Astrocyte of the spinal cord (primary cell): ENCODE data around the gene TMEM171.

Experiments
- DNase-seq: peaks from one replicate; pipeline ENCODE4 v3.0.0; 2011; ENCODE audit warnings: low read depth, low spot score
- H3K4me3 ChIP-seq: 2 replicates; pipeline ENCODE4 v1.5.1; 2011; ENCODE audit warnings: low read depth, mild to moderate bottlenecking, low read length, moderate library complexity
- in situ Hi-C: cut with HindIII; loops from 2 replicates; pipeline ENCODE4 v1.10.0; 2017; ENCODE audit warnings: low sequenced_read_pairs
- TF ChIP-seq, protein P1 (sequence below): IDR thresholded peaks from 2 replicates; pipeline ENCODE4 v1.5.1; 2012; ENCODE audit warnings: low read depth, mild to moderate bottlenecking, low read length, inconsistent platforms

TMEM171 gene, protein sequence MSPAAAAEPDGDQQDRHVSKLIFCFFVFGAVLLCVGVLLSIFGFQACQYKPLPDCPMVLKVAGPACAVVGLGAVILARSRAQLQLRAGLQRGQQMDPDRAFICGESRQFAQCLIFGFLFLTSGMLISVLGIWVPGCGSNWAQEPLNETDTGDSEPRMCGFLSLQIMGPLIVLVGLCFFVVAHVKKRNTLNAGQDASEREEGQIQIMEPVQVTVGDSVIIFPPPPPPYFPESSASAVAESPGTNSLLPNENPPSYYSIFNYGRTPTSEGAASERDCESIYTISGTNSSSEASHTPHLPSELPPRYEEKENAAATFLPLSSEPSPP

DNA sequence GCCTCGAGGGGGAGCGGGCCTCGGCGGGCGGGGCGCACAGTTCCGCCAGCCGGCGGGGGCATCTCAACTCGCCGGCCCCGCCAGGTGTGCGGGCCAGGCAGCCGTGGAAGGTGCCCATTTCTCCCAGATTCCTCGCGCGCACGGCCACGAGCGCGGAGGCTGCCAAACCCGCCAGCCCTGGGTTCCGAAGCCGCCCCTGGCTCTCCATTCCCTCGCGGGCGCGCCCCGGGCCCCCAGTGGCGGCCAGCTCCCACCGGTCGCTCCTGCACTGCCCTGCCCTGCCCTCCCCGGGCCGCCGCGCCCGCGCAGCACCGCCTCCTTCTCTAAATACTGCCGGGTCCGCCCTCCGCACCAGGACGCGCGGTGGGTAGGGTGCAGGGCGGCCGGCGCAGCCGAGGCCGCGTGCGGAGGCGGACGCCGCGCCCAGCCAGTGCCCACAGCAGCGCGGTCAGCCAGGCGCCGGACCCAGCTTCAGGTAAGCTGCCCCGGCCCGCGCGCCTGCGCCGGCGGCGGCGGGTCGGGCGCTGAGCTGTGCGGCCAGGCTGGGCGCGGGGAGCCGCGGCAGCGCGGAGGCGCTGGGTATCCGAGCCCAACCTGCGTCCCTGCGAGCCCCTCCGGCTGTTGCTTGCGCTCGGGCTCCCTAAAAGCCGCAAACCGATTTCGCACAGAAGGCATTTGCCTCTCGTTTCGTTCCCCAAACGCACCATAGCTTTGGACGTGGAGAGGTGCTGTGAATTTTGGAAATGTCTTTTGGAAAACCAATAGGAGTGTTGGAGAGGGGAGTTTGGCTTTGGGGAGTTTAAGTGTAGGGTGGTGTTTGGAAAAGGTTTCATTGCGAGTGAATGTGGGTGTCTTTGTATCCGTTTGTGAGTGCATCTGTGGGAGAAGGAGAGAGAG lies at the start of gene TMEM171:
Gene TMEM171 (plus strand): TSS at position 354 of the 897 bp plus-strand sequence. CDS start 2,799 bp downstream, outside the sequence.
- TF ChIP-seq, protein P1, sequence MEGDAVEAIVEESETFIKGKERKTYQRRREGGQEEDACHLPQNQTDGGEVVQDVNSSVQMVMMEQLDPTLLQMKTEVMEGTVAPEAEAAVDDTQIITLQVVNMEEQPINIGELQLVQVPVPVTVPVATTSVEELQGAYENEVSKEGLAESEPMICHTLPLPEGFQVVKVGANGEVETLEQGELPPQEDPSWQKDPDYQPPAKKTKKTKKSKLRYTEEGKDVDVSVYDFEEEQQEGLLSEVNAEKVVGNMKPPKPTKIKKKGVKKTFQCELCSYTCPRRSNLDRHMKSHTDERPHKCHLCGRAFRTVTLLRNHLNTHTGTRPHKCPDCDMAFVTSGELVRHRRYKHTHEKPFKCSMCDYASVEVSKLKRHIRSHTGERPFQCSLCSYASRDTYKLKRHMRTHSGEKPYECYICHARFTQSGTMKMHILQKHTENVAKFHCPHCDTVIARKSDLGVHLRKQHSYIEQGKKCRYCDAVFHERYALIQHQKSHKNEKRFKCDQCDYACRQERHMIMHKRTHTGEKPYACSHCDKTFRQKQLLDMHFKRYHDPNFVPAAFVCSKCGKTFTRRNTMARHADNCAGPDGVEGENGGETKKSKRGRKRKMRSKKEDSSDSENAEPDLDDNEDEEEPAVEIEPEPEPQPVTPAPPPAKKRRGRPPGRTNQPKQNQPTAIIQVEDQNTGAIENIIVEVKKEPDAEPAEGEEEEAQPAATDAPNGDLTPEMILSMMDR = no peak
- peak; percentile 37 for DNase-seq
- peak within 1 kb of the TSS; percentile 69 for H3K4me3 ChIP-seq
- in situ Hi-C loops = no loop called here

DNA sequence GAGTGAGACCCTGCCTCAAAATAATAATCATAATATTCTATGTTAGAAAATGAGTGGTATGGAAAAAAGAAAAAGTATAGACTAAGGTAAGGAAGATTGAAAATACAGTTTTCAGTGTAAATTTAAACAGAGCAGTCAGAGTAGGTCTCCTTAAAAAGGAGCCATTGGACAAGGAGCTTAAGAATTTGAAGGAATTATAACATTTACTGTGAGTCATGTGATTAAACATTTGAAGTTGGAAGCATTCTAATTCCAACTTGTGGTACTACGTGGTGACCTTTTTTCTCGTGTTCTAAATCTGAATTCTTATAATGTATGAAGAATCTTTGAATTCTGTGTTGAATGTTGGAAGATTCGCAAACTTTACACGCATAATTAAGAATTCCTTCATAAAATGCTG lies 39.3 kb upstream of the TMEM171 start:
- TF ChIP-seq, protein P1 = no peak
- no peak overlapping the region for H3K4me3 ChIP-seq
- no peak for DNase-seq
- in situ Hi-C loops = no loop called here

DNA sequence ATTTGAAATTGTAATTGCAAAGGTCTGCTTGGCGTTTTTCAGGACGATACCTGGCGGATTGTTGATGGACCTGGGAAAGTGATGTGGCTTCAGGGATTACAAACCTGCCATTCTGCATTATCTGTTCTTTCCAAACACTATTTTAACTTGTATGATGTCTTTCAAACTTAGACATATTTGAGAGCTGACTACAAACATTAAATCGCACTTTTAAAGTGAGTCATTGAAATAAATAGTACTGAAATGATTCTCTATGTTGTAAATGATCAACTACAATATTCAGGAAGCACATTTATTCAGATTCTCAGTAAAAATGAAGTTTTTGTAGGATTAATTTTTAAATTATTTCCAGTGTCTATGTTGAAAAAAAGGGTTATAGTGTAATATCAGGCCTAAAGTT lies 32.3 kb upstream of the TMEM171 start:
- in situ Hi-C loops = no loop called here
- DNase-seq = peak; percentile 16
- TF ChIP-seq, protein P1 = no peak
- no peak overlapping the region for H3K4me3 ChIP-seq

DNA sequence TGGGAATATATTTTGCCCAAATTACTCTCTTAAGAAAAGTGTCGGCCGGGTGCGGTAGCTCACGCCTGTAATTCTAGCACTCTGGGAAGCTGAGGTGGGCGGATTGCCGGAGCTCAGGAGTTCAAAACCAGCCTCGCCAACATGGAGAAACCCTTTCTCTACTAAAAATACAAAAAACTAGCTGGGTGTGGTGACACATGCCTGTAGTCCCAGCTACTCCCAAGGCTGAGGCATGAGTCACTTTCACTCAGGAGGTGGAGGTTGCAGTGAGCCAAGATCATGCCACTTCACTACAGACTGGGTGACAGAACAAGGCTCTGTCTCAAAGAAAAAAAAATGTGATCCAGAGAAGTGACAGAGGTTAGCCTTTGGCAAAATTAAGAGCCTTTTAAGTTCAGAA lies 26.4 kb upstream of the TMEM171 start:
- in situ Hi-C loops = no loop called here
- no peak overlapping the region for H3K4me3 ChIP-seq
- peak; percentile 67 for DNase-seq
- TF ChIP-seq, protein P1 = no peak

DNA sequence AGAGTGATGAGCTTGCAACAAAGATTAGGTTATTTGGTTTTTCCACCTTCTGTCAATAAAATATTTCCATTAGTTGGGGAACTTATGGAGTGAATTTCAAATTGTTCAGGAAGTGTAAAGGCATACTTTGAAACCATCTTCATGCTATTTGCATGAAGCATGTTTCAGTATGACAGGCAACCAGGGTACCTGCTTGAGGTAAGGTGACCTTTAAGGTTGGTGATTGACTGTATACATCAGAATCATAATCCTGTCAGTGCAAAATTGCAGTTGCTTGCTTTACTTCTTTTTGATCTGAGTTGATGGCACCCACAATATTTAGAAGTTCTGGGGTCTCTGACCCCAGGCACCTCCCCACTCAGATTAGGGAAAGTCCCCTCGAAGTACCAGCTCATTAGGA lies 26.0 kb upstream of the TMEM171 start:
- H3K4me3 ChIP-seq = no peak overlapping the region
- TF ChIP-seq, protein P1 = no peak
- in situ Hi-C loops = no loop called here
- no peak for DNase-seq

DNA sequence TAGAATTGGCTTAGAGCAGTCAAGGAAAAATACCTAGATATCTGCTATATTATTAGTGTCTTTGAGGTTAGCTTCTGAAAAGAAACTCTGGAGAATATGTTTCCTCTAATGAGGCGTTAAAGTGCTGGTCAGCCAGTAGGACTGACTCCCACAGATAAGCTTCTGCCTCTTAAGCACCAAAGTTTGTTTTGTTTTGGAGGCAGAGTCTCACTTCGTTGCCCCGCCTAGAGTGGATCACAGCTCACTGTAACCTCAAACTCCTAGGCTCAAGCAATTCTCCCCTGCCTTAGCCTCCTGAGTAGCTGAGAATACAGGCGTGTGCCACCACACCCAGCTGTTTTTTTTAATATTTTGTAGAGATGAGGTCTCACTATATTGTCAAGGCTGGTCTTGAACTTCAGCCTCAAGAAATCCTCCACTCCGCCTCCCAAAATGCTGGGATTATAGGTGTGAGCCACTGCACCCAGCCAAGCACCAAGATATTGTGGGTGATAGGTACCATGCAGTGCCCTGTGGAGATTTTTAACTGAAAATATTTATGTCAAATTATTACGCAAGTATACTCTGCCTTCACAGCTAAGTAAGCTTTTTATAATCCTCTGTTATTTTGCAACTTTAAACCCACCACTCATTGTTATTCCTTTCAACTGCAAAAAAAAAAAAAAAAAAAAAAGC lies 24.7 kb upstream of the TMEM171 start:
- in situ Hi-C loops = no loop called here
- no peak for DNase-seq
- no peak overlapping the region for H3K4me3 ChIP-seq
- TF ChIP-seq, protein P1 = no peak
